ENCODE data around the gene NF2.
"Not testable (repeated sequence)": the region's sequence is repeated elsewhere in the genome, so short reads cannot be mapped to it uniquely, and the experiment has no call there.

Gene NF2

DNA sequence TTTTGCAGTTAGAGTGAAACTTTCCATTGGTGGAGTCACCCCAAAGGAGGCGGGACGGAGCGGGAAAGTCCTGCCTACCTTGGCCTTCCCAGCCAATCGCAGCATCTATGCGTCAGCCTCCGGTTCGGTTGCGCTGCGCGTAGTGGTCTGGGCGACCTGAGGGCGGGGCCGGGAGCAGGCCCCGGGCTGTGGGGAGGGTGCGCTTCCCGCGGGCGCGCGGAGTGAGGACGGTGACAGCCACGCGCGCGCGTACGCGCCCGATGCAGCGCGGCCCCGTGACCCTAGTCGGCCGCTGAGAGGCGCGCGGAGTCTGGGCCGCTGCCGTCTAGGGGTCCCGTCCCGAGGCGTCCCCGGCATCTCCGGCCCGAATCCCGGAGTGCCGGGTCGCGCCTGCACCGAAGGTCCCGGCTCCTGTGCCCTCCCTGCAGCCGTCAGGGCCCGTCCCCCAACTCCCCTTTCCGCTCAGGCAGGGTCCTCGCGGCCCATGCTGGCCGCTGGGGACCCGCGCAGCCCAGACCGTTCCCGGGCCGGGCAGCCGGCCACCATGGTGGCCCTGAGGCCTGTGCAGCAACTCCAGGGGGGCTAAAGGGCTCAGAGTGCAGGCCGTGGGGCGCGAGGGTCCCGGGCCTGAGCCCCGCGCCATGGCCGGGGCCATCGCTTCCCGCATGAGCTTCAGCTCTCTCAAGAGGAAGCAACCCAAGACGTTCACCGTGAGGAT lies at the start of gene NF2:
TSS of gene NF2 (plus strand) at position 276 of the 718 bp plus-strand sequence. CDS start at position 642, 366 bp downstream.
- DNase-seq: peak; percentile 99

DNA sequence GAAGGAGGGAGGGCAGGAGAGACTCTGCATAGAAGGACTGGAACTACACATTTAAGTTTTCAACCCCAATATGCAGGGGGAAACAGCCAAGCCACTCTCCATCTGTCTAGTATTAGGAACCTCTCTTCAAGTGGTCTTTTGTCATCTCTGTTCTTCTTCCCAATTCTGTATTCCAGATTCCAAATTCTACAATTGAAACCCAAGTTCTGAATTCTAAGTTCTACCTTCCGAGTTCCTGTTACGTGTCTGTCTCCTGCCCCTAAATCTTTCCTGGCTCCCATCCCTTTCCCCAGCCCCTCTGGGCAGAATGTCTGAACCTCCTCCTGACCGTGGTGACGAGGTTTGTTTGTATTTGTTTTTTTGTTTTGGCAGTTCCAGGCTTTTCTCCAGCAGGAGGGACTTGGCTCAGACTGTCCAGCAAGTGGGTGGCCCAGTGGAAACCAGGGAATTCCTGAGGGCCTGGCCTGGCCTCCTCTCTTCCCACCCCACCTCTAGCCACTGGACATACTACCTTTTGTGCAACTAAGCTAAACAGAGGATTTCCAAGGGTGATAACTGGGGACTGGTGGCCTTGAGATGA lies 48.3 kb upstream of the NF2 start:
- DNase-seq: no peak

DNA sequence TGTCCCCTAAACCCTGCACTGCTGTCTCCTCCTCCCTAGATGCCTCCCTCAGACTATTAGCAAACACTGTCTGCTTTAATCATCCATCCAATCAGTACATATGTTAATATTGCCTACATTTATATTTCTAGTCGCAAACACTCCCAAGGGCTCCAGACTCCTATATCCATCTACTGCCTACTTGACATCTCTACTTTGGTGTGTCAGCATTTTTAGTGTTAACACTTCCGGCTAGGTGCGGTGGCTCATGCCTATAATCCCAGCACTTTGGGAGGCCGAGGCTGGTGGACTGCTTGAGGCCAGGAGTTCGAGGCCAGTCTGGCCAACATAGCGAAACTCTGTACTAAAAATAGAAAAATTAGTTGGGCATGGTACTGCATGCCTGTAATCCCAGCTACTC lies 44.4 kb upstream of the NF2 start:
- DNase-seq: no peak

DNA sequence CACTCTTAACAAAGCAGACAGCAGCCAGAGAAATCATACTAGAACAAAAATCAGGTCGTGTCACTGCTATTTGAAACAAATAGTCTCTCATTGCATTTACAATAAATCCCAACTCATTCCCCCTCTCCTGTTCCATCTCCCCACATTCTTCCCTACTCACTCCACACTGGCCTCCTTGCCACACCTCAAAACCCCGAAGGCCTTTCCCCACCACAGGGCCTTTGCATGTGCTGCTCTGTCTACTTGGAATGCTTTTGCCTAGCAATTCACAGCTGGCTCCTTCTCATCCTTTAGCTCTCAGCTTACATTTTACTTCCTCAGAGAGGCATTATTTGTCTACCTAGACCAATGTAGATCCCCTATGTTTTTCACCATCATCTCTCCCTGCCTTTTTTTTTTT lies 43.6 kb upstream of the NF2 start:
- DNase-seq: no peak

DNA sequence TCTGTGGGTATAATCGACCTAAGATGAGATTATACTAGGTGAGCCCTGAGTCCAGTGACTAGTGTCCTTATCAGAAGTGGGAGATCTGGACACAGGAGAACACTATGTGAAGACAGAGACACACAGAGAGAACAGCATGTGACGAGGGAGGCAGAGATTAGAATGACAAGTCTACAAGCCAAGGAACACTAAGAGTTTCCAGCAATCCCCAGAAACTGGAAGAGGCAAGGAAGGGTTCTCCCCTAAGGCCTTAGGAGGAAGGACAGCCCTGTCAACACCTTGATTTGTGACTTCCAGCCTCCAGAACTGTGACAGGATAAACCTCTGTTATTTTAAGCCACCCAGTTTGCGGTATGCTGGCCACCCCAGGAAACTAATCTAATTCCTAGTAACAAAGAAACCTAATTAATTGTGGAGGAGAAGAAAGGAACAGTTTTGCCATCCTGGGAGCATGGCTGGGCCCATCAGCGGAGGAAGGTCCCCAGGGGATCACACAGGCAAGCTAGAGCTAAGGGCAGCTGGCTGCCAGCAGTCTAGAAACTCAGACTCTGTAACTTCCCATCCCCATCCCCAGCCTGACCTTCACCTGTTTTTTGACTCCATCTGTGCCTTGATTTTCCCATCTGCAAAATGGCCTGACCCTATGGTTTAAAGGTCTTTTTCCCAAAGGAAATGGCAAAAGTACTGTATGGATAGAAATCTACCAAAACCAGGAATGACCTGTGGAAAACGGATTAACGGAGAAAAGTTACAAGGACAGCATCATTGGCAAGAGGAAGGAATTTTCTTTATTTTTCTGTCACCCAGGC lies 39.6 kb upstream of the NF2 start:
- DNase-seq: no peak

DNA sequence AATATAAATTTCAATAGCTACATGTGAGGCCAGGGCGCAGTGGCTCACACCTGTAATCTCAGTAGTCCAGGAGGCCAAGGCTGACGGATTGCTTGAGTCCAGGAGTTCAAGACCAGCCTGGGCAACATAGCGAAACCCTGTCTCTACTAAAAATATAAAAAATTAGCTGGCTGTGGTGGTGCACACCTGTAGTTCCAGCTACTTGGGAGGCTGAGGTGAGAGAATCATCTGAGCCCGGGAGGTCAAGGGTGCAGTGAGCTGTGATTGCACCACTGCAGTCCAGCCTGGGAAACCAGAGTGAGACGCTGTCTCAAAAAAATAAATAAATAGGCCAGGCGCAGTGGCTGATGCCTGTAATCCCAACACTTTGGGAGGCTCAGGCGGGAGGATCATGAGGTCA lies 36.9 kb upstream of the NF2 start:
- DNase-seq: not testable (repeated sequence)

DNA sequence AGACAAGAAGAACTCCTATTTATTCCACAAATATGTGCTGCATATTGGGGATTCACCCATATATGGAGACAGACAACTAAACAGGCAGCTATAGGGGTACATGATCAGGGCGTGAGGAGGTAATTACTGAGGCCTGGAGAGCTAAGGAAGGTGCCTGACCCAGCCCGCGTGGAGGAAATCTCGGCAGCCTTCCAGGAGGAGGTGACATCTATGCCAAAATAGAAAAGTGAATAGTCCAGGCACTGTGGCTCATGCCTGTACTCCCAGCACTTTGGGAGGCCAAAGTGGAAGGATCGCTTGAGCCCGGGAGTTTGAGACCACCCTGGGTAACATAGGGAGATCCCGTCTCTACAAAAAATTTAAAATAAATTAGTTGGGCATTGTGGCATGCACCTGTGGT lies 36.1 kb upstream of the NF2 start:
- no peak for DNase-seq

DNA sequence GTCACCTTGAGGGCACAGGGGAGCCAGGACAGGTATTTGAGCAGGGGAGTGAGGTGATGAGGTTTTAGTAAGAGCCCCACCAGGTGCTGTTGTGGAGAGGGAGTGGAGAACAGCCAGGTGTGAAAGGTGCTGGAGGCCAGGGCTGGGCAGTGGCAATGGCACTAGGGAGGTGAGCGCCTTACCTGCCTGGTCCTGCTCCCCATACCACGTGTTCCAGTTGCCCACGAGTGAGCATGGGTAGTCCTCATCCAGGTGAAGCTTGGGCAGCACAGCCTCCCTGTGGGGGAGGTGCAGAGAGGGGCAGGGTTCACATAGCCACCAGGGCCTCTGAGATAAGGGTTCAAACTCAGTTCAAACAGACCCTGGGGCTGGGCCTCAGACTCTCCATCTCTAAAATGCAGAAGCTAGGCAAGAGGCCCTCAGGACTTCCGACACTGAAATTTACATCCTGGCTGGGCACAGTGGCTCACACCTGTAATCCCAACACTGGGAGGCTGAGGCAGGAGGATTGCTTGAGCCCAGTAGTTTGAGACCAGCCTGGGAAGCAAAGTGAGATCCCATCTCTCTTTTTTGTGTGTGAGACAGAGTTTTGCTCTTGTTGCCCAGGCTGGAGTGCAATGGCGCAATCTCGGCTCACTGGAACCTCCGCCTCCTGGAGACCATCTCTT lies 34.3 kb upstream of the NF2 start:
- DNase-seq: no peak

DNA sequence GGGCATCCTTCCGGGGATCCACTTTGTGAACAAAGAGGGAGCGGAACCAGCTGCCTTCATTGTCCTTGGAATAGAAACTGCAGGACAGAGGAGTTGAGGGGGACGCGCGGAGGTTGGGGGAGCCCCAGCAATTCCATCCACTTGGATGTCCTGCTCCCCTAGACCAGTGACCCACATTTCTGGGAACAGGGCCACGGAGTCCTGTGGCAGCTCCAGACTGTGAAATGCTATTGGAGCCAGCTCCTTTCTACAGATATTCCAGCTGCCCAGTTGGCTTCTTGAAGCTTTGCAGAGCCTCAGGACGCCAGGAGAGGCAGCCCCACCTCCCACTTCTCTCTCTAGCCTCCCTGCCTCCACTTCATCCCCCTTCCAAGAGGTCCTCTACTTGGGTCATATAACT lies 33.0 kb upstream of the NF2 start:
- DNase-seq: no peak

DNA sequence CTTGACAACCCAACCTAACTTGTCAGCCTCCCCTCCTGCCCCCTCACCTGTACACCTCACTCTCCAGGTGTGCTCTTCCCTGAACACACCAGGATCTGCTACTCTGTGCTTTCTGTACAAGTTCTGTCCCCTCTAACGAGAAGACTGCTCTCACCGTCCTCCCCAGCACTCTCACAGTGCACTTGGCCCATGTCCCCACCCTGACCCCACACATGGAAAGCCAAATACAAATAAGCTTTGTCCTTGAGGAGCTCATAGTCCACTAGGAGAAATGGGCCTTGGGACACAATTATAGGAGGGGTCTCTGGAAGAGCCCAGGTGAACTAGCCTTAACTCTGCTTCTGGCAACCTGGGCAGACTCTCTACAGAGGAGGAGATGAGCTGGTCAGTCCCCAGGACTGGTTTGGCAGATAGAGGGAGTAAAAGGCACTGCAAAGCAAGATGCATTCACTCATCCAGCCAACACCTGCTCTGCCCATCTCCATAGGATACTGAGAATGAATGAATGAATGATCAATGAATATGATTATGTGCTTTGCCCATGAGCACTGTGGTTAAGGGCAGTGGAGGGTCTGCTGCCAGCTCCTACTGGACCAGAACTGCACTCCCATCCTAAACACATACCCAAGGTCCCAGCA lies 32.4 kb upstream of the NF2 start:
- DNase-seq: no peak

DNA sequence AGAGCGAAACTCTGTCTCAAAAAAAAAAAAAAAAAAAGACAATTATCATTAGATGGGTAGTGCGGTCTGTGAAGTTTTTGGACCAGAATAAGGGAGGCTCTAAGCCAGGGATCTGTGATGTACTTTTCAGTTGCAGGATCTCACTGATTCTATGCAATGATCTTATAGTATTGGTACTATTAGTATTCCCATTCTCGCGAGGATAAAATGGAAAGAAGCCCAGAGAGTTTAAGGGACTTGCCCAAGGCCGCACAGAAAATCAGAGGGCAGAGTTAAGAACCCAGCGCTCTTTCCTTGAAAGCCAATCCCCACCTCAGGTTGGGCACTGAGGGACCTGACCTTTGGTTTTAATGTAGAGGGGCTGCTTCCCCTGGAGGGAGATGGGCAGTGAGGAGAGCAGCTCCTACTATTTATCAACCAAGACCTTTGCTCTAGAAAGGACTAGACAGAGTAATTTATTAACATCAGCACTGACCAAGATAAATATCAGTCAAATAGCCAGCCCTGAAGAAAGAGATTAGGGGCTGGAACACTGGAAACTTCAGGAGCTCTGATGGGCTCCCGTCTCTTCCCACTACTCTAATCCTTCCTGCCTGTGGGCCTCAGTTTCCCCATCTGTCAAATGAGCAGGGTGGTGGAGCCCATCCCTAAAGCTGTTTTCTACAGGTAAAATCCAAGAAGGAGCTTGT lies 28.5 kb upstream of the NF2 start:
- no peak for DNase-seq

DNA sequence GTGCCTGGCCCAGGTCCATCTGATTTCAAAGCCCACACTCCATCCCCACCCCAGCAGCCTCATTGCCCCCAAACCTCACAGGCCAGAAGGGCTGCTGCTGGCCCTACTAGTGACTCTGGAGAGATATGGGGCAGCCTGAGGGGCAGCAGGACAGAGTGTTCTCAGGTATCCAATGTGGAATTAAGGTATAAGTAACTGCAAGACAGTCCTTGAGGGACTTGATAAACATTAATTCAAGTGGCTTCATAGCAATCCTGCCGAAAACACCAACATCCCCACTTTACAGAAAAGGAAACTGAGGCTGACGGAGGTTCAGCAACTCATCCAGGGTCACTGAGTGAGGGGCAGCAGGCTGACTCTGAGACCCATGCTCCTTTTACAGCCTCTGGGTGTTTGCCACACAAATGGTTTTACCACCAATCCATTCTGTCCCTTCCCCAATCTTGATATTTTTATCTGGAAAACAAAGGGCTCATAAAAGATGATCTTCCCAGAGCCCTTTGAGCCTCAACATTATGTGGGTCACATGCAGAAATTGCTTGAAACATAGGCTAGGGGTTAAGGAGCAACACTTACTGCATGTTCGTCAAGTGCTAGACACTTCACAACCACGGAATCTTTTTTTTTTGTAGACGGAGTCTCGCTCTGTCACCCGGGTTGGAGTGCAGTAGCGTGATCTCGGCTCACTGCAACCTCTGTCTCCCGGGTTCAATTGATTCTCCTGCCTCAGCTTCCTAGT lies 24.8 kb upstream of the NF2 start:
- DNase-seq: no peak

DNA sequence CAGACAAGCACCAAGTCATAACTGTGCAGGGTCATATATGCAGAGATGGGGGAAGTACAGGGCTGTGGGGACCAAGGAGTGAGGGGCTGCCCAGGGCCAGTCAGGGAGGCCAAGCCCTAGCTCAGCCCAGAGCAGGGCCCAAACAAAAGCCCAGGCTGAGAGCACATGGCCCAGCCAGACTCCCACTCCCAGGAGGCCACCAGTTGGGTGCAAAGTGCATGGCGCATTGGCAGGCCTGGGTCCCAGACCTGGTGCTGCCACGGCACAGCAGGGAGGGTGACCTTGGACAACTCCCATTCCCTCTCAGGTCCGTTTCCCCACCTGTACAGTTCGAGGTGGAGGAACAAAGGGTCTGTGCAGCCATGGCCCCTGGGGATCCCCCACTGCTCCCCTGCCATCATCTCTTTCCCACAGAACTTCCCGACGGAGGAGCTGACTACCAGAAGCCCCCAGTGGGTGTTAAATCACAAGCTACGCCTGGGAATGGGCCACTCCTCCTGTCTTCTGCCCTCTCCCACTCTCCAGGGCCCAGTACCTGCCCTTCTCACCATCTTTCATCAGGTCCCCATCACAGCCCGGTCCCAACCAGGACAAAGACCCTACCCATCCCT lies 23.1 kb upstream of the NF2 start:
- DNase-seq: peak; percentile 72

DNA sequence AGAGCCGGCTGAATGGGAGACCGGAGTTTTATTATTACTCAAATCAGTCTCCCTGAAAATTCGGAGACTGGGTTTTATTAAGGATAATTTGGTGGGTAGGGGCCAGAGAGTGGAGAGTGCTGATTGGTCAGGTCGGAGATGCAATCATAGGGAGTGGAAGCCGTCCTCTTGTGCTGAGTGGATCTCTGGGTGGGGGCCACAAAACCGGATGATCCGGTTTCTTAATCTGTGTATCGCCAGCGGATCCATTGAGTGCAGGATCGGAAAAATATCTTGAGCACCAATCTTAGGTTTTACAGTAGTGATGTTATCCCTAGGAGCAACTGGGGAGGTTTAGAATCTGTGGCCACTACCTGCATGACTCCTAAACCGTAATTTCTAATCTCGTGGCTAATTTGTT lies 21.6 kb upstream of the NF2 start:
- no peak for DNase-seq

DNA sequence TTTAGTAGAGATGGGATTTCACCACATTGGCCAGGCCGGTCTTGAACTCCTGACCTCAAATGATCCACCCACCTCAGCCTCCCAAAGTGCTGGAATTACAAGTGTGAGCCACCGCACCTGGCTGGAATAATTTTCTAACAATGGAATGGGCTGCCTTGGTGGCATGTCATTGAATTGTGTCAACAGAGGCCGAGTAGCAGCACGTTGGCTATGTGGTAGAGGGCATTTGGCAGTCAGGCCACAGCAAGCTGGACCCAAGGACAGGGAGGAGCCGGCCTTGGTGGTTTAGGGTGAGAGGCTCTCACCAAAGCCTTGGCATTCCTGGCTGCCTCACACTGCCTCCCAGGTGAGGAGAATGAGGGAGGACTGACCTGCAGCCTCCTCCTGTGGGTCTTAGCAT lies 18.5 kb upstream of the NF2 start:
- no peak for DNase-seq

DNA sequence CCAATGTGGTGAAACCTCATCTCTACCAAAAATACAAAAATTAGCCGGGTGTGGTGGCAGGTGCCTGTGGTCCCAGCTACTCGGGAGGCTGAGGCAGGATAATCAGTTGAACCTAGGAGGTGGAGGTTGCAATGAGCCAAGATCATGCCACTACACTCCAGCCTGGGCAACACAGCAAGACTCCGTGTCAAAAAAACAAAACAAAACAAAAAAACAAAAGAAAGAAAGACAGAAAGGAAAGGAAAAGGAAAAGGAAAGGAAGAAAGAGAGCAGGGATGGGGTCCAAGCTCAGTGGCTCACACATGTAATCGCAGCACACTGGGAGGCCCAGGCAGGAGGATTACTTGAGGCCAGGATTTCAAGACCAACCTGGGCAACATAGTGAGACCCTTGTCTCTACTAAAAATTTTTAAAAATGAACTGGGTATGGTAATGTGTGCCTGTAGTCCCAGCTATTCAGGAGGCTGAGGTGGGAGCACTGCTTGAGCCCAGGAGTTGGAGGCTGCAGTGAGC lies 17.2 kb upstream of the NF2 start:
- DNase-seq: not testable (repeated sequence)

DNA sequence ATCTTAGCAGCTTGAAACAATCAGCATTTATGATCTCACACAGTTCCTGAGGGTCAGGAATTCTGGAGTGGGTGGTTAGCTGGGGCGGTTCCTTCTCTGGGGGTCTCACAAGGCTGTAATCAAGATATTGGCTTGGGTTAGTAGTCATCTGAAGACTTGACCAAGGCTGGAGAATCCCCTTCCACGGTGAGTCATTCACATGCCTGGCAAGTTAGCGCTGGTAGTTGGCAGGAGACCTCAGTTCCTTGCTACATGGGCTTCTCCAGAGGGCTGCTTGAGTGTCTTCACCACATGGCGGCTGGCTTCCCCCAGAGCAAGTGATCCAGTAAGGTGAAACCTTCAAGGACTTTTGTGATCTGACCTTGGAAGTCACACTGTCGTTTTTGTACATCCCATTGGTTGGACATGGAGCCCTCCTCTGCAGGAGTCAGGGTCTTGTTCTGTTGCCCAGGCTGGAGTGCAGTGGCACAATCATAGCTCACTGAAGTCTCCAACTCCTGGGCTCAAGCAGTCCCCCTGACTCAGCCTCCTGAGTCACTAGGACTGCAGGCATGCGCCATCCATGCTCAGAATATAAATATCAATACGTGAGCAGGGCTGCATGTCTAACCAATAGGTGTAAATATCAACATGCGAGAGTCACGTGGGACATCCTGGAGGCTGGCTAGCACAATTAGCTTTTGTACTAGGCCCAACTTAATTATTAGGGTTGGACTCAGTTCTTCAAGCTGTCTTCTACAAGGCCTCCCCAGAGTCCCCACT lies 15.3 kb upstream of the NF2 start:
- DNase-seq: no peak

DNA sequence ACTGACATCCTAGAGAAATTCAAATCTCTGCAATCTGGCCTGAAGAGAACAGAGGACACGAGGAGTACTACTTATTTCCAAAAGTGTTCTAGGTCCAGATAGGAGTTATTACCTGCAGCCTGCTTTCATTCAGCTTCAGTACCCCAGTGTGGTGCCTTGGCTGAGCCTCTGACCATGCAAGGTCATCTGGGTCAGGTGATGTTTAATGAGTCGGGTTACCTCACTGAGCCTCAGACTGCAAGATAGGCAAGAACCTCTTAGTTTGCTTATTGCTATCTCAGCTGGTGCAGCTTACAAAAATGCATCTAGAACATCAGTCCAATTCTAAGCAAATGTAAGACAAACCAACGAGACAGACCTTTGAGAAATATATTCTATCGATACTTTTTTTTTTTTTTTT lies 9.5 kb upstream of the NF2 start:
- no peak for DNase-seq

DNA sequence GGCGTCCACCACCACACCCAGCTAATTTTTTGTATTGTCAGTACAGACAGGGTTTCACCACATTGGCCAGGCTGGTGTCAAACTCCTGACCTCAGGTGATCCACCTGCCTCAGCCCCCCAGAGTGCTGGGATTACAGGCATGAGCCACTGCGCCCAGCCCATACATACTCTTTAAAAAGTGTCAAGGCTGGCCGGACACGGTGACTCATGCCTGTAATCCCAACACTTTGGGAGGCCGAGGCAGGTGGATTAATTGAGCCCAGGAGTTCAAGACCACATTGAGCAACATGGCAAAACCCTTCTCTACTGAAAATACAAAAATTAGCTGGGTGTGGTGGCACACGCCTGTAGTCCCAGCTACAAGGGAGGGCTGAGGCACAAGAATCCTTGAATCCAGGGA lies 9.0 kb upstream of the NF2 start:
- not testable (repeated sequence) for DNase-seq

DNA sequence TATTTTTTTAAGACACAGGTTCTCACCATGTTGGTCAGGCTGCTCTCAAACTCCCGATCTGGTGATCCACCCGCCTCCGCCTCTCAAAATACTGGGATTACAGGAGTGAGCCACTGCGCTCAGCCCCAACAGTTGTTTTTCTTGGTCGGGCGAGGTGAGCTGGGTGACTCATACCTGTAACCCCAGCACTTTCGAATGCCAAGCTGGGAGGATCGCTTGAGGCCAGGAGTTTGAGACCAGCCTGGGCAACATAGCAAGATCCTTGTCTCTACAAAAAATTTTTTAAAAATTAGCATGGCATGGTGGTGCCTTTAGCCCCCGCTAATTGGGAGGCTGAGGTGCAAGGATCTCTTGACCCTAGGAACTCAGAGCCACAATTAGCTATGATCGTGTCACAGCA lies 7.0 kb upstream of the NF2 start:
- no peak for DNase-seq
